ENCODE measurements around the gene ZNF593OS.

DNA sequence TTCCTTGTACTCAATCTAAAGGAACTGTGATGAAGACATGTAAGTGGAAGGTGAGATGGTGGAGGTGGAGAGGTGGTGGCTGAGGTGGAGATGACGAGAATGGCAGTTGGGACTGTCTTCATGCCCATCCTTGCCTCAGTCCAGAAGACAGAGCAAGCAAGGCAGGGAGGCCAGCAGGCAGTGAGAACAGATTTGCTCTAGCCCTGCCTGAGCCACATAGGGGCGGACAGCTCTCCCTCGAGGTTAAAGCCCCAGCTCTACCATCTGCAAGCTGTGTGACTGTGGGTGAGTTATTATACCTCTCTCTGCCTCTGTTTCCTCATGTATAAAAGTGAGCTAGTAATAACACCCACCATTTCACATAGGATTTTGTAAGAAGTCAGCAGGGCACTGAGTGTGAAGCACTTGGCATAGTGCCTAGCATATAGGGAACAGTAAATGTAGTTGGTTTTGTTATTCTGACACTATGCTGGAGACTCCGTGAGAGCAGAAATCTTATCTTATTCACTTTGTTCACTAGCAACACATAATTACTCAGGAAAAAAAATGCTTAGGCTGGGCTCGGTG, 17.6 kb downstream of the ZNF593OS start:
- TF ChIP-seq POLR2A (IDR thresholded peaks at IDR 0.05) (no peak), EP300 (IDR thresholded peaks at IDR 0.05; ENCODE audit: low read depth) (no peak)
- TF ChIP-seq, protein P1, sequence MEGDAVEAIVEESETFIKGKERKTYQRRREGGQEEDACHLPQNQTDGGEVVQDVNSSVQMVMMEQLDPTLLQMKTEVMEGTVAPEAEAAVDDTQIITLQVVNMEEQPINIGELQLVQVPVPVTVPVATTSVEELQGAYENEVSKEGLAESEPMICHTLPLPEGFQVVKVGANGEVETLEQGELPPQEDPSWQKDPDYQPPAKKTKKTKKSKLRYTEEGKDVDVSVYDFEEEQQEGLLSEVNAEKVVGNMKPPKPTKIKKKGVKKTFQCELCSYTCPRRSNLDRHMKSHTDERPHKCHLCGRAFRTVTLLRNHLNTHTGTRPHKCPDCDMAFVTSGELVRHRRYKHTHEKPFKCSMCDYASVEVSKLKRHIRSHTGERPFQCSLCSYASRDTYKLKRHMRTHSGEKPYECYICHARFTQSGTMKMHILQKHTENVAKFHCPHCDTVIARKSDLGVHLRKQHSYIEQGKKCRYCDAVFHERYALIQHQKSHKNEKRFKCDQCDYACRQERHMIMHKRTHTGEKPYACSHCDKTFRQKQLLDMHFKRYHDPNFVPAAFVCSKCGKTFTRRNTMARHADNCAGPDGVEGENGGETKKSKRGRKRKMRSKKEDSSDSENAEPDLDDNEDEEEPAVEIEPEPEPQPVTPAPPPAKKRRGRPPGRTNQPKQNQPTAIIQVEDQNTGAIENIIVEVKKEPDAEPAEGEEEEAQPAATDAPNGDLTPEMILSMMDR (IDR thresholded peaks at IDR 0.05), result no peak

Measured in transverse colon (tissue), 3 donors.